GM12864 (cell line): ENCODE results near the gene F7.

Experiments
- DNase-seq: peaks from one replicate; pipeline ENCODE4 v3.0.0-alpha.2; 2011; ENCODE audit warnings: low read depth
- H3K4me3 ChIP-seq: 2 replicates; pipeline ENCODE4 v1.5.1; 2011; ENCODE audit warnings: mild to moderate bottlenecking, low read depth, low read length, control low read depth
- CTCF ChIP-seq: IDR thresholded peaks from 2 replicates; pipeline ENCODE4 v1.5.1; 2011; ENCODE audit warnings: low read depth, mild to moderate bottlenecking, moderate library complexity, low read length, control low read depth, inconsistent platforms; ENCODE audit errors: missing control alignments

The F7 gene

GRCh38 chr13:113149711-113150549, 44.3 kb downstream of the F7 start:
- DNase-seq, result no peak
- TF ChIP-seq CTCF, result no peak
- H3K4me3 ChIP-seq, result no peak overlapping the region

GRCh38 chr13:113150550-113151365, 45.2 kb downstream of the F7 start:
- no peak for TF ChIP-seq CTCF
- no peak for DNase-seq
- no peak overlapping the region for H3K4me3 ChIP-seq

- no peak for TF ChIP-seq CTCF
- DNase-seq, result no peak
- no peak overlapping the region for H3K4me3 ChIP-seq
These were observed 46.4 kb downstream of the F7 start for GRCh38 chr13:113151745-113152690.

GRCh38 chr13:113152691-113152983, 47.0 kb downstream of the F7 start:
- TF ChIP-seq CTCF, result no peak
- H3K4me3 ChIP-seq, result no peak overlapping the region
- no peak for DNase-seq

GRCh38 chr13:113152984-113153809, 47.6 kb downstream of the F7 start:
- no peak for DNase-seq
- H3K4me3 ChIP-seq, result peak overlapping the region; percentile 19
- no peak for TF ChIP-seq CTCF
